Stimulated activated CD4-positive, alpha-beta T cell treated with anti-CD3 and anti-CD28 coated beads, Interleukin-4, amount 100 ng/mL, for 48 hours (primary cell): ENCODE results near the gene PIK3C2G.

Source experiments
- DNase-seq, 2 donors: peaks; one replicate each; pipeline ENCODE4 v3.0.0-alpha.2; 2020; ENCODE audit warnings: low read depth in 2 of 2

Gene PIK3C2G

GRCh38 chr12:18270958-18271460, 9.7 kb downstream of the PIK3C2G start:
- DNase-seq: no peak

- DNase-seq: no peak
Observed at GRCh38 chr12:18275981-18276380, 14.7 kb downstream of the PIK3C2G start.

GRCh38 chr12:18277196-18277595, 15.9 kb downstream of the PIK3C2G start:
- no peak for DNase-seq

GRCh38 chr12:18280728-18281127, 19.4 kb downstream of the PIK3C2G start:
- DNase-seq: no peak

GRCh38 chr12:18281941-18282340, 20.6 kb downstream of the PIK3C2G start:
- no peak for DNase-seq

- no peak for DNase-seq
Observed at GRCh38 chr12:18283831-18284230, 22.5 kb downstream of the PIK3C2G start.

- DNase-seq: no peak
Observed at GRCh38 chr12:18284386-18284785, 23.1 kb downstream of the PIK3C2G start.

- DNase-seq: no peak
Observed at GRCh38 chr12:18285161-18285560, 23.8 kb downstream of the PIK3C2G start.

GRCh38 chr12:18290386-18290785, 29.1 kb downstream of the PIK3C2G start:
- no peak for DNase-seq

GRCh38 chr12:18294889-18295288, 33.6 kb downstream of the PIK3C2G start:
- DNase-seq: no peak

GRCh38 chr12:18296201-18296908, 35.0 kb downstream of the PIK3C2G start:
- DNase-seq: no peak

GRCh38 chr12:18296909-18297280, 35.6 kb downstream of the PIK3C2G start:
- DNase-seq: no peak

- no peak for DNase-seq
Observed at GRCh38 chr12:18297902-18298301, 36.6 kb downstream of the PIK3C2G start.

- DNase-seq: no peak
Observed at GRCh38 chr12:18302809-18303430, 41.6 kb downstream of the PIK3C2G start.

- DNase-seq: no peak
Observed at GRCh38 chr12:18304609-18305008, 43.3 kb downstream of the PIK3C2G start.

GRCh38 chr12:18306311-18306710, 45.0 kb downstream of the PIK3C2G start:
- DNase-seq: no peak

GRCh38 chr12:18313306-18313705, 52.0 kb downstream of the PIK3C2G start:
- no peak for DNase-seq

- no peak for DNase-seq
Observed at GRCh38 chr12:18320036-18320617, 58.8 kb downstream of the PIK3C2G start.

GRCh38 chr12:18320976-18321375, 59.7 kb downstream of the PIK3C2G start:
- DNase-seq: no peak

- no peak for DNase-seq
Observed at GRCh38 chr12:18323159-18323558, 61.8 kb downstream of the PIK3C2G start.

GRCh38 chr12:18327036-18327435, 65.7 kb downstream of the PIK3C2G start:
- DNase-seq: no peak

- no peak for DNase-seq
Observed at GRCh38 chr12:18332173-18332572, 70.9 kb downstream of the PIK3C2G start.

- no peak for DNase-seq
Observed at GRCh38 chr12:18339633-18340032, 78.3 kb downstream of the PIK3C2G start.
